Hepatocyte (in vitro differentiated cells): ENCODE results near the gene VRK3.

ENCODE experiments used
- EZH2phosphoT487 ChIP-seq: fragments of 200-600 bp; sonication (generic); IDR thresholded peaks from one replicate; pipeline ENCODE4 v1.6.1; 2018; ENCODE audit warnings: antibody characterized with exemption, mild to moderate bottlenecking, low read depth, moderate library complexity; ENCODE audit not compliant: unreplicated experiment, severe bottlenecking
- TF ChIP-seq, protein P1 (sequence below): fragments of 200-600 bp; sonication (generic); IDR thresholded peaks from 2 replicates; pipeline ENCODE4 v1.5.1; 2016; ENCODE audit warnings: antibody characterized with exemption, mild to moderate bottlenecking; ENCODE audit not compliant: poor library complexity

DNA sequence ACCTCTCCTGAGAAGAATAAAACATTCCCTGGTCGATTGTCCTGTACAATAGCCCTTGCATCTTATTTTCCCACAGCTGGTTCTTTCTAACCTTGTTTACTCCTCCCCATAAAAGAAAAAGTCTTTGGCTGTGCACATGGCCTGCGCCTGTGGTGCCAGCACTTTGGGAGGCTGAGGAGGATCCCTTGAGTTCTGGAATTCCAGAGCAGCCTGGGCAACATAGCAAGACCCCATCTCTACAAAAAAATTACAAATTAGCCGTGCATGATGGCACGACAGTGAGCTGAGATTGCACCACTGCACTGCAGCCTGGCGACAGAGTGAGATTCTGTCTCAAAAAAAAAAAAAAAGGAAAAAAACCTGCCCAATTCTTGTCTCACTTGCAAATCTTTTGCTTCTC, 88.6 kb downstream of the VRK3 start:
- TF ChIP-seq EZH2phosphoT487: no peak
- TF ChIP-seq, protein P1, sequence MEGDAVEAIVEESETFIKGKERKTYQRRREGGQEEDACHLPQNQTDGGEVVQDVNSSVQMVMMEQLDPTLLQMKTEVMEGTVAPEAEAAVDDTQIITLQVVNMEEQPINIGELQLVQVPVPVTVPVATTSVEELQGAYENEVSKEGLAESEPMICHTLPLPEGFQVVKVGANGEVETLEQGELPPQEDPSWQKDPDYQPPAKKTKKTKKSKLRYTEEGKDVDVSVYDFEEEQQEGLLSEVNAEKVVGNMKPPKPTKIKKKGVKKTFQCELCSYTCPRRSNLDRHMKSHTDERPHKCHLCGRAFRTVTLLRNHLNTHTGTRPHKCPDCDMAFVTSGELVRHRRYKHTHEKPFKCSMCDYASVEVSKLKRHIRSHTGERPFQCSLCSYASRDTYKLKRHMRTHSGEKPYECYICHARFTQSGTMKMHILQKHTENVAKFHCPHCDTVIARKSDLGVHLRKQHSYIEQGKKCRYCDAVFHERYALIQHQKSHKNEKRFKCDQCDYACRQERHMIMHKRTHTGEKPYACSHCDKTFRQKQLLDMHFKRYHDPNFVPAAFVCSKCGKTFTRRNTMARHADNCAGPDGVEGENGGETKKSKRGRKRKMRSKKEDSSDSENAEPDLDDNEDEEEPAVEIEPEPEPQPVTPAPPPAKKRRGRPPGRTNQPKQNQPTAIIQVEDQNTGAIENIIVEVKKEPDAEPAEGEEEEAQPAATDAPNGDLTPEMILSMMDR: no peak
